Adrenal gland (tissue), 12 donors: ENCODE results near the gene TTYH2. TPM values are rescaled to one million over a fixed set of nuclear protein-coding genes. Genes with fewer than 3 reads are reported as not detected.

Experiments used
- DNase-seq, 7 donors: peaks; one replicate each; pipeline ENCODE4 v3.0.0-alpha.2; 2019 to 2020
- H3K27ac ChIP-seq, 5 donors: fragments of 200-600 bp; sonication (generic) in 4 of 5; 1 replicate in 3 of 5; 2 replicates in 2 of 5; pipeline versions ENCODE4 v1.5.1 to v1.8.0; 2016 to 2020; ENCODE audit warnings: mild to moderate bottlenecking in 1 of 5
- H3K27me3 ChIP-seq: fragments of 200-600 bp; 2 replicates; pipeline ENCODE4 v1.8.0; 2021
- H3K36me3 ChIP-seq, 2 donors: fragments of 200-600 bp; replicated peaks in 1 of 2; 1 replicate in 1 of 2; 2 replicates in 1 of 2; pipeline versions ENCODE4 v1.5.1 to v1.8.0; 2018 to 2022
- H3K4me1 ChIP-seq, 2 donors: fragments of 200-600 bp; replicated peaks in 1 of 2; 1 replicate in 1 of 2; 2 replicates in 1 of 2; pipeline versions ENCODE4 v1.5.1 to v1.8.0; 2018 to 2021
- H3K4me3 ChIP-seq, 4 donors: fragments of 200-600 bp; sonication (generic) in 3 of 4; one replicate each; pipeline ENCODE4 v1.5.1; 2016 to 2018
- H3K9me3 ChIP-seq, 3 donors: fragments of 200-600 bp; sonication (generic) in 1 of 3; replicated peaks in 1 of 3; 1 replicate in 2 of 3; 2 replicates in 1 of 3; pipeline versions ENCODE4 v1.5.1 to v1.8.0; 2016 to 2021
- POLR2A ChIP-seq, 2 donors: fragments of 450-650 bp; IDR thresholded peaks; one replicate each; pipeline ENCODE4 v1.6.1; 2017; ENCODE audit warnings: antibody characterized with exemption in 2 of 2, mild to moderate bottlenecking in 2 of 2, moderate library complexity in 1 of 2
- WGBS, 4 donors: extraction: QIAGEN DNeasy Blood & Tissue Kit in 2 of 4; methylation state at CpG; one replicate each; pipeline versions ENCODE4 v1.1.5 to v1.1.7; 2013 to 2017; 5-methylcytosine and 5-hydroxymethylcytosine counted together
- intact Hi-C, 2 donors: fragments of 100-400 bp; cut with DNase I; formaldehyde crosslinking; loops; one replicate each; pipeline versions ENCODE4 v1.14.1 to v1.15.0; 2022 to 2023
- polyA plus RNA-seq, 3 donors: library from polyadenylated mRNA; stranded (reverse); fragments of 200-250 nt in 2 of 3; fragments of 350-450 nt in 1 of 3; fragmentation: Illumina TruSeq in 1 of 3; extraction: RNeasy Lipid Tissue Mini Kit (QIAGEN cat#74804) in 1 of 3; gene quantifications; one replicate each; pipeline ENCODE4 v1.2.3, GENCODE V29; 2013 to 2014
- total RNA-seq, 9 donors: library from RNA; depleted of rRNA in 4 of 9; stranded (reverse); fragments of >200 nt in 4 of 9; fragments of 120-200 nt in 1 of 9; fragmentation: NEBNext Ultra II Directional in 1 of 9; extraction: Animal tissue kit (Norgen Biotek cat#: 25700) in 1 of 9; gene quantifications; one replicate each; pipeline versions ENCODE4 v1.1.0 to v1.2.4, GENCODE V29; 2013 to 2023
- TF ChIP-seq, protein P1 (sequence below), 6 experiments: fragments of 450-650 bp in 4 of 6; fragments of 200-600 bp in 2 of 6; sonication (generic) in 1 of 6; IDR thresholded peaks; 1 replicate in 5 of 6; 2 replicates in 1 of 6; pipeline versions ENCODE4 v1.5.1 to v1.8.0; 2016 to 2021; ENCODE audit warnings: antibody characterized with exemption in 6 of 6, mild to moderate bottlenecking in 2 of 6, moderate library complexity in 1 of 6
- donor health status: healthy with polysubstance abuse.
- donor health status: Bipolar disorder and iron deficiency.
- donor health status: DM: yes; HTN: yes; CAD: no.
- donor health status: DM: no; HTN: no; CAD: no.
- donor health status: DM: no; HTN: no; CAD: no.
- donor health status: DM: yes; HTN: yes; CAD: no.

TTYH2 gene
- total and polyA plus RNA-seq, 12 donors = 2.9 to 40.5 (median 7.8) TPM

DNA sequence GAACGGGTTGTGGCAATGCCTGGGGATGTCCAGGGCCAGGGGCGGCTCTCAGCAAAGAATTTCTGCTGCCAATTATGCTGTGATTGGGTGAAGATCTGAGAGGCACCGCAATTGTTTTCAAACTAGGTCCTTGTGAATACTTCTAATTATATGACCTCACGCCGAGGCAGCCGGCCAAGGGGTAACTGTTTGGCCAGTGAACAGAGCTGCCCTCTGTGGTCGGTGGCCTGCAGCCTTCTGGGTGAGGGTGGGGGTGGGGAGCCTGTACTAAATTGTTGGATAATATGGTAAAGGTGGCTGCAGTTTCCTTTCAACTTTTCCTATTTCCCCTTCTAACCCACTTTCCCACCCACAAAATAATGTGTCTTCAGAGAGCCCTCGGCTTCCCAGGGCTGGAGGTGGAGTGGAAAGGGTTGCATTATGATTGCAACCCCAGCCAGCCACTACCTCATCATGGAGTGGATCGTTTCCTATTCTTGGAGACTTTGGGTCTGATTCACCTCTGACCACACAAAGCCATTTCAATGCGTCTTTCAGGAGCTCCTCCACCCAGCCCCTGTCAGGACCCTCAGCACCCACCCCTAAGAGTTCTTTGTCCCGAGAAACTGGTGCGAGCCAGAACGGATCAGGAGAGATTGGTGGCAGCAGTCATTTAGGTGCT, 58.7 kb downstream of the TTYH2 start:
- H3K4me3 ChIP-seq = no peak overlapping the region
- intact Hi-C loops = loop anchor here in 1 of 2 donors (10.0 kb wide), 1 partner anchor 57 kb away; the partner anchor contains the start of gene TTYH2
- peak in 1 of 7 donors; percentile 59 for DNase-seq
- H3K27ac ChIP-seq = no peak overlapping the region
- peaks cover 15% of the 10 kb centered on the region for H3K27me3 ChIP-seq
- H3K36me3 ChIP-seq = no peaks in the 10 kb centered on the region
- peaks cover 0 to 9% of the 10 kb centered on the region in 2 donors for H3K4me1 ChIP-seq
- no peak for TF ChIP-seq POLR2A (IDR thresholded peaks at IDR 0.05)
- TF ChIP-seq, protein P1, sequence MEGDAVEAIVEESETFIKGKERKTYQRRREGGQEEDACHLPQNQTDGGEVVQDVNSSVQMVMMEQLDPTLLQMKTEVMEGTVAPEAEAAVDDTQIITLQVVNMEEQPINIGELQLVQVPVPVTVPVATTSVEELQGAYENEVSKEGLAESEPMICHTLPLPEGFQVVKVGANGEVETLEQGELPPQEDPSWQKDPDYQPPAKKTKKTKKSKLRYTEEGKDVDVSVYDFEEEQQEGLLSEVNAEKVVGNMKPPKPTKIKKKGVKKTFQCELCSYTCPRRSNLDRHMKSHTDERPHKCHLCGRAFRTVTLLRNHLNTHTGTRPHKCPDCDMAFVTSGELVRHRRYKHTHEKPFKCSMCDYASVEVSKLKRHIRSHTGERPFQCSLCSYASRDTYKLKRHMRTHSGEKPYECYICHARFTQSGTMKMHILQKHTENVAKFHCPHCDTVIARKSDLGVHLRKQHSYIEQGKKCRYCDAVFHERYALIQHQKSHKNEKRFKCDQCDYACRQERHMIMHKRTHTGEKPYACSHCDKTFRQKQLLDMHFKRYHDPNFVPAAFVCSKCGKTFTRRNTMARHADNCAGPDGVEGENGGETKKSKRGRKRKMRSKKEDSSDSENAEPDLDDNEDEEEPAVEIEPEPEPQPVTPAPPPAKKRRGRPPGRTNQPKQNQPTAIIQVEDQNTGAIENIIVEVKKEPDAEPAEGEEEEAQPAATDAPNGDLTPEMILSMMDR (IDR thresholded peaks at IDR 0.05) = no peak
- 66 to 83% (median 68%) methylated on average over 11 to 13 of the region's 13 CpGs for WGBS, 4 donors
- H3K9me3 ChIP-seq = no peaks in the 10 kb centered on the region

- Histone ChIP-seq H3K4me3 (no peak overlapping the region), H3K36me3 (no peaks in the 10 kb centered on the region), H3K27me3 (peaks cover 15% of the 10 kb centered on the region), H3K4me1 (peaks cover 0 to 9% of the 10 kb centered on the region in 2 donors), H3K9me3 (no peaks in the 10 kb centered on the region), H3K27ac (no peak overlapping the region)
- intact Hi-C loops = loop anchor here in 1 of 2 donors (10.0 kb wide), 1 partner anchor 58 kb away; the partner anchor contains the start of gene TTYH2
- 55 to 65% (median 59%) methylated on average over 9 to 10 of the region's 10 CpGs for WGBS, 4 donors
- TF ChIP-seq POLR2A (IDR thresholded peaks at IDR 0.05) = no peak
- TF ChIP-seq, protein P1 (IDR thresholded peaks at IDR 0.05) = no peak
- DNase-seq = peak in 1 of 7 donors; percentile 12
These were observed 59.4 kb downstream of the TTYH2 start for GRCh38 chr17:74272731-74273201.

- WGBS, 4 donors = 11 to 20% (median 12%) methylated on average over 26 to 33 of the region's 33 CpGs
- peaks cover 0 to 9% of the 10 kb centered on the region in 2 donors for H3K4me1 ChIP-seq
- H3K27me3 ChIP-seq = peaks cover 15% of the 10 kb centered on the region
- DNase-seq = peak in 1 of 7 donors; percentile 58
- H3K9me3 ChIP-seq = no peaks in the 10 kb centered on the region
- H3K4me3 ChIP-seq = peak within 1 kb of the TSS in 1 of 4 donors; percentile 11
- no peaks in the 10 kb centered on the region for H3K36me3 ChIP-seq
- no peak within 1 kb of the TSS for H3K27ac ChIP-seq
- TF ChIP-seq POLR2A (IDR thresholded peaks at IDR 0.05) = no peak
- TF ChIP-seq, protein P1 (IDR thresholded peaks at IDR 0.05) = no peak
- intact Hi-C loops = loop anchor here in 1 of 2 donors (10.0 kb wide), 1 partner anchor 59 kb away; the partner anchor contains the start of gene TTYH2
These were observed 60.8 kb downstream of the TTYH2 start, which contains the start of gene DNAI2 for GRCh38 chr17:74274060-74274708. Gene DNAI2 (plus strand): TSS chr17:74274234. CDS start chr17:74281818, 7,584 bp downstream.

DNA sequence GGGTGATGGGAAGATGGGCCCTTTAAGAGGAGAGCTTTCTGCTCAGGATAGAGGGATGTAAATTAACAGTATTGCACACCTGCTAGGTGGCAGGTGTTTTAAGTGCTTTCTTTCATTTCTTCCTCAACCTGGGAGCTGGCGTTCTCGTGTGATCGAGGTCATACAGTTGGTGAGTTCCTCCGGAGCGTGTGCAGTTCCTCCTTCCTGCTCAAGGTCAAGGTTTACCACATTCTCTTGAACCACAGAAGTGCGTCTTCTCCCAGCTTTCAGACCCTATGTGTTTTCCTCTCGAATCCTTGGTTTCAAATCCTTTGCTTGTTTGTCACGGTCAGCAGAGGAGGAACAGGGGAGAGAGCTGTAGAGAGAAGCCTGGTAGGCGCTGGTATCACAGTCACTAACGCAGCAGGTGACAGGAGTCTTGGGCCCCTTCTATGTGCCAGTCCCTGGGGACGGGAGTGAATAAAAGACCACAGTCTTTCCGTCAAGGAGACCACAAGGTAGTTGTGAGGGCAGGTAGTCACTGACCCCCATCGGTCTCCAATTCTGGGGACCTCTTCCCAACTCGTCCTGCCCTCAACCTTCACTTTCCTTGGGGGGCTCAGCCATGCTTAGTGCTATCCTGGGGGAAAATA, 61.5 kb downstream of the TTYH2 start:
- intact Hi-C loops = loop anchor here in 1 of 2 donors (10.0 kb wide), 1 partner anchor 60 kb away; the partner anchor contains the start of gene TTYH2
- peaks cover 0 to 9% of the 10 kb centered on the region in 2 donors for H3K4me1 ChIP-seq
- H3K27me3 ChIP-seq = peaks cover 15% of the 10 kb centered on the region
- H3K27ac ChIP-seq = no peak overlapping the region
- no peak overlapping the region for H3K4me3 ChIP-seq
- no peaks in the 10 kb centered on the region for H3K9me3 ChIP-seq
- TF ChIP-seq, protein P1 (IDR thresholded peaks at IDR 0.05) = no peak
- TF ChIP-seq POLR2A (IDR thresholded peaks at IDR 0.05) = no peak
- DNase-seq = no peak
- H3K36me3 ChIP-seq = no peaks in the 10 kb centered on the region
- whole genome bisulfite sequencing, 4 donors = 48 to 58% (median 52%) methylated on average over 14 of the region's 14 CpGs
